HepG2 (cell line): Measurements from ENCODE around the gene CASZ1. TPM values are rescaled to one million over a fixed set of nuclear protein-coding genes. Genes with fewer than 3 reads are reported as not detected.

ENCODE experiments used
- ATAC-seq: fragments of 200-7000 bp; cut with Tn5 transposase; 3 replicates; pipeline ENCODE4 v1.9.1; 2020; ENCODE audit warnings: mild to moderate bottlenecking, moderate library complexity
- BruUV-seq: library from RNA; stranded (reverse); fragments of 400-500 nt; replicated peaks from 2 replicates; lab custom pipeline; 2021; lab: Mats Ljungman, UMichigan
- CTCF ChIA-PET: fragments of 300-600 bp; formaldehyde crosslinking; extraction: SDS; loops from one replicate; lab custom pipeline; 2021; ENCODE audit warnings: low total read pairs, inconsistent platforms, low intra/inter-chr PET ratio; lab: Yijun Ruan, JAX
- POLR2A ChIA-PET: fragments of 350-600 bp; sonication (Branson Sonifier 250); formaldehyde crosslinking; loops from one replicate; lab custom pipeline; 2020; ENCODE audit warnings: antibody characterized with exemption, inconsistent platforms; lab: Yijun Ruan, JAX
- DNase-seq: peaks from one replicate; pipeline ENCODE4 v3.0.0-alpha.2; 2015; ENCODE audit warnings: low spot score
- FAIRE-seq: peaks from 3 replicates; lab custom pipeline; 2011; peaks lifted over from hg19 to GRCh38; lab: Jason Lieb, UNC
- H2AFZ ChIP-seq: one replicate; pipeline ENCODE4 v1.6.1; 2011; ENCODE audit warnings: low read length, inconsistent platforms
- H3K27ac ChIP-seq: fragments of 300-600 bp; 3 replicates; pipeline ENCODE4 v1.8.0; 2011; ENCODE audit warnings: mixed run types, mild to moderate bottlenecking, mixed read lengths, low read length, inconsistent platforms; ENCODE audit not compliant: insufficient read depth; ENCODE audit errors: extremely low read length
- H3K27me3 ChIP-seq, 2 experiments: fragments of 200-600 bp in 1 of 2; 2 replicates in 1 of 2; 3 replicates in 1 of 2; pipeline versions ENCODE4 v1.6.0 to v1.8.0; 2011; ENCODE audit warnings: low read length in 2 of 2, mild to moderate bottlenecking in 2 of 2, moderate library complexity in 2 of 2, inconsistent platforms in 1 of 2; ENCODE audit not compliant: insufficient read depth in 2 of 2, control insufficient read depth in 1 of 2
- H3K36me3 ChIP-seq, 2 experiments: fragments of 200-600 bp in 1 of 2; replicated peaks in 1 of 2; 2 replicates in 1 of 2; 3 replicates in 1 of 2; pipeline versions ENCODE4 v1.5.1 to v1.8.0; 2011; ENCODE audit warnings: low read length in 2 of 2, inconsistent platforms in 1 of 2; ENCODE audit not compliant: insufficient read depth in 2 of 2, control insufficient read depth in 1 of 2
- H3K4me1 ChIP-seq: 2 replicates; pipeline ENCODE4 v1.5.1; 2012; ENCODE audit warnings: low read length, inconsistent platforms; ENCODE audit not compliant: insufficient read depth
- H3K4me2 ChIP-seq: 2 replicates; pipeline ENCODE4 v1.6.0; 2011; ENCODE audit warnings: low read depth, low read length, inconsistent platforms
- H3K4me3 ChIP-seq, 3 experiments: fragments of 200-600 bp in 1 of 3; sonication (generic), shearing (Covaris generic) in 1 of 3; replicated peaks in 1 of 3; 2 replicates each; pipeline ENCODE4 v1.5.1; 2011 to 2016; ENCODE audit warnings: low read length in 3 of 3, inconsistent platforms in 2 of 3, low read depth in 2 of 3, mild to moderate bottlenecking in 2 of 3, control low read depth in 1 of 3, mixed read lengths in 1 of 3; ENCODE audit not compliant: insufficient read depth in 1 of 3
- H3K79me2 ChIP-seq: one replicate; pipeline ENCODE4 v1.6.1; 2011; ENCODE audit warnings: low read length, inconsistent platforms; ENCODE audit not compliant: insufficient read depth
- H3K9ac ChIP-seq: 2 replicates; pipeline ENCODE4 v1.6.0; 2011; ENCODE audit warnings: mild to moderate bottlenecking, low read depth, low read length, inconsistent platforms; ENCODE audit not compliant: insufficient read depth
- H3K9me3 ChIP-seq: 2 replicates; pipeline ENCODE4 v1.5.1; 2012; ENCODE audit warnings: mild to moderate bottlenecking, low read length
- H4K20me1 ChIP-seq: 2 replicates; pipeline ENCODE4 v1.6.0; 2011; ENCODE audit warnings: inconsistent platforms, mild to moderate bottlenecking, low read length, moderate library complexity; ENCODE audit not compliant: insufficient read depth
- AGO2 ChIP-seq: fragments of 200-400 bp; formaldehyde crosslinking; optimal IDR thresholded peaks from 2 replicates; pipeline ENCODE3; 2017; ENCODE audit warnings: mild to moderate bottlenecking, low read depth, low read length, moderate library complexity
- CCDC6 ChIP-seq: sonication (generic); formaldehyde crosslinking; IDR thresholded peaks from 2 replicates; pipeline ENCODE4 v1.8.1; 2022; ENCODE audit warnings: mild to moderate bottlenecking, missing genetic modification reagents, moderate library complexity
- CHD4 ChIP-seq: fragments of 200-600 bp; sonication (generic); IDR thresholded peaks from 2 replicates; pipeline ENCODE4 v1.7.0; 2017; ENCODE audit warnings: mild to moderate bottlenecking, low read length, borderline replicate concordance
- CSRNP1 ChIP-seq: sonication (generic); formaldehyde crosslinking; IDR thresholded peaks from 2 replicates; pipeline ENCODE4 v1.8.1; 2023; ENCODE audit warnings: mild to moderate bottlenecking, missing genetic modification reagents
- LCORL ChIP-seq, 2 experiments: fragments of 450-650 bp in 1 of 2; sonication (generic) in 1 of 2; formaldehyde crosslinking in 1 of 2; IDR thresholded peaks; 2 replicates each; pipeline versions ENCODE4 v1.5.0 to v1.6.1; 2017 to 2020; ENCODE audit warnings: antibody characterized with exemption in 1 of 2, missing genetic modification reagents in 1 of 2
- MEF2D ChIP-seq: sonication (generic); formaldehyde crosslinking; IDR thresholded peaks from 2 replicates; pipeline ENCODE4 v1.5.1; 2020; ENCODE audit warnings: mild to moderate bottlenecking, missing genetic modification reagents
- MYNN ChIP-seq: sonication (generic); formaldehyde crosslinking; IDR thresholded peaks from 2 replicates; pipeline ENCODE4 v1.4.0; 2020; ENCODE audit warnings: mild to moderate bottlenecking, low read depth, missing genetic modification reagents
- PHB2 ChIP-seq: fragments of 450-650 bp; IDR thresholded peaks from 2 replicates; pipeline ENCODE4 v1.6.1; 2018; ENCODE audit not compliant: partially characterized antibody
- RAD21 ChIP-seq: fragments of 450-650 bp; formaldehyde crosslinking; IDR thresholded peaks from 2 replicates; pipeline ENCODE4 v1.5.0; 2020; ENCODE audit warnings: mild to moderate bottlenecking
- RARG ChIP-seq: sonication (generic); formaldehyde crosslinking; IDR thresholded peaks from 2 replicates; pipeline ENCODE4 v1.4.0; 2020; ENCODE audit warnings: low read depth, mild to moderate bottlenecking, missing genetic modification reagents
- RNF2 ChIP-seq: fragments of 450-650 bp; conservative IDR thresholded peaks from 2 replicates; pipeline ENCODE4 v1.6.1; 2016; ENCODE audit warnings: low read depth
- SP2 ChIP-seq: sonication (generic); formaldehyde crosslinking; IDR thresholded peaks from 2 replicates; pipeline ENCODE4 v1.5.1; 2020; ENCODE audit warnings: mild to moderate bottlenecking, missing genetic modification reagents
- TAF15 ChIP-seq: fragments of 200-400 bp; formaldehyde crosslinking; IDR thresholded peaks from one replicate; pipeline ENCODE4 v1.6.1; 2018; ENCODE audit warnings: mild to moderate bottlenecking, low read depth, low read length; ENCODE audit not compliant: poor library complexity, severe bottlenecking
- THYN1 ChIP-seq: sonication (generic); formaldehyde crosslinking; IDR thresholded peaks from 2 replicates; pipeline ENCODE4 v1.8.1; 2023; ENCODE audit warnings: low read depth, mild to moderate bottlenecking, moderate library complexity, missing genetic modification reagents, borderline replicate concordance
- ZBTB8A ChIP-seq: sonication (generic); formaldehyde crosslinking; IDR thresholded peaks from 2 replicates; pipeline ENCODE4 v1.4.0; 2020; ENCODE audit warnings: mild to moderate bottlenecking, low read depth, missing genetic modification reagents, borderline replicate concordance
- ZNF570 ChIP-seq: sonication (generic); formaldehyde crosslinking; IDR thresholded peaks from 2 replicates; pipeline ENCODE4 v1.4.0; 2020; ENCODE audit warnings: mild to moderate bottlenecking, missing genetic modification reagents, borderline replicate concordance
- ZNF777 ChIP-seq: sonication (generic); formaldehyde crosslinking; IDR thresholded peaks from 2 replicates; pipeline ENCODE4 v1.4.0; 2020; ENCODE audit warnings: missing genetic modification reagents
- WGBS: methylation state at CpG from one replicate; pipeline ENCODE4 v1.1.6; 2017; ENCODE audit warnings: low lambda C conversion rate; 5-methylcytosine and 5-hydroxymethylcytosine counted together
- in situ Hi-C: cut with HindIII; loops from 2 replicates; pipeline ENCODE4 v1.10.0; 2017; ENCODE audit warnings: low pct_unique_long_range_greater_than_20kb; ENCODE audit not compliant: extremely low pct_ligation_motif_present
- intact Hi-C: fragments of 100-400 bp; cut with micrococcal nuclease; formaldehyde crosslinking; loops from one replicate; pipeline ENCODE4 v1.10.0; 2022; ENCODE audit not compliant: unreplicated experiment
- polyA plus RNA-seq, 8 experiments: library from polyadenylated mRNA; depleted of rRNA in 3 of 8; stranded (reverse) in 7 of 8; unstranded in 1 of 8; fragments of >200 nt; fragmentation: Illumina TruSeq in 4 of 8; extraction: Trizol in 4 of 8; gene quantifications; 2 replicates each; pipeline versions ENCODE4 v1.2.1 to v1.2.3, GENCODE V29; 2011 to 2016; ENCODE audit warnings: low read depth in 4 of 8, missing spikeins in 1 of 8, mixed read lengths in 1 of 8; ENCODE audit not compliant: insufficient read depth in 1 of 8
- total RNA-seq, 5 experiments: library from RNA; depleted of rRNA; stranded (reverse); fragments of >200 nt; fragmentation: Illumina TruSeq; extraction: Trizol; gene quantifications; 2 replicates each; pipeline ENCODE4 v1.2.3, GENCODE V29; 2016; ENCODE audit warnings: low read depth in 1 of 5
- TF ChIP-seq, protein P1 (sequence below): IDR thresholded peaks from 2 replicates; pipeline ENCODE4 v1.6.1; 2016; ENCODE audit warnings: missing biosample characterization, missing genetic modification reagents, low read depth
- TF ChIP-seq, protein P2 (sequence below): sonication (generic); formaldehyde crosslinking; IDR thresholded peaks from 2 replicates; pipeline ENCODE4 v1.8.0; 2022; ENCODE audit warnings: missing genetic modification reagents, mild to moderate bottlenecking, inconsistent platforms, borderline replicate concordance

Gene CASZ1
- total and polyA plus RNA-seq, 2 of the 13 experiments (the other 11 are each of a cell fraction or from before 2014, with no cell fraction given): 1.9 to 3.7 TPM

GRCh38 chr1:10673109-10673711, 123.2 kb downstream of the CASZ1 start (continued):
- TF ChIP-seq ZBTB8A (CRISPR knock-in tag) (no peak), MYNN (CRISPR knock-in tag) (no peak)
- TF ChIP-seq, protein P1, sequence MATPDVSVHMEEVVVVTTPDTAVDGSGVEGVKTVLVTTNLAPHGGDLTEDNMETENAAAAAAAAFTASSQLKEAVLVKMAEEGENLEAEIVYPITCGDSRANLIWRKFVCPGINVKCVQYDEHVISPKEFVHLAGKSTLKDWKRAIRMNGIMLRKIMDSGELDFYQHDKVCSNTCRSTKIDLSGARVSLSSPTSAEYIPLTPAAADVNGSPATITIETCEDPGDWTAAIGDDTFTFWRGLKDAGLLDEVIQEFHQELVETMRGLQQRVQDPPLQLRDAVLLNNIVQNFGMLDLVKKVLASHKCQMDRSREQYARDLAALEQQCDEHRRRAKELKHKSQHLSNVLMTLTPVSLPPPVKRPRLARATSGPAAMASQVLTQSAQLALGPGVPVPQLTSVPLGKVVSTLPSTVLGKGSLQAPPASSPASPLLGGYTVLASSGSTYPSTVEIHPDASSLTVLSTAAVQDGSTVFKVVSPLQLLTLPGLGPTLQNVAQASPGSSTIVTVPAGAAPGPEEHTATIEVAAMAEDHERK (CRISPR knock-in tag): no peak

DNA sequence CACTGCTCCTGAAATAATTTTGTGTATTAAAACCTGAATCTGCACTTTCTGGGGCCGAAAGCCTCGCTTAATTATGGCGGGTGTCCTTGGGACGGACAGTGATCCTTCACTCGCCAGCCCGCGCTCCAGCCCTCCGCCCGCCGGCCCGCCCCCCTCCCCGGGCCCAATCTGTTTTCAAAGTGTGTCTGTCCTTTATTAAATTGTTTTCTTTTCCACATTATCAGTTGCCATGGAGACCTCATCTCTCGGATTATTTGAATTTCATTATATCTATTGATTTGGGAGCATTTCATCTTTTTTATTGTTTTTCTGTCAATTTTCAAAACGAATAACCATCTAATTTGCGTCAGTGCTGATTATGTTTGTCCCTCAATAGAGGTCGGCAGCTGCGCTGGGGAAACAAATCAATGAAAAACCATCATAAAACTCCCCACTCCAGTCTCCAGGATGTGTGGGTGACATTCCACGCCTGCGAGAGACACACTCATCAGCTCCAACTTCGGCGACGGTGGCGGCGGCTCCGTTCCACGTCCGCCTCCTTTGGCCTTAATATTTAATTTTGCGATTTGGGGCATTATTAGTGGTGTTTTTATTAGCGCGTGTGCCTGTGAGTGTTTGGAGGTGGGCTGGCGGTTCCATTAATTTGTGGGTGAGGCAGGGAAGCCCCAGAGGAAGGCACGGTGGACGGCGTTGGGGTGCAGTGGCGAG, 123.9 kb downstream of the CASZ1 start:
- intact Hi-C loops: no loop called here
- POLR2A ChIA-PET: no interaction called here
- TF ChIP-seq ZNF570 (CRISPR knock-in tag): no peak
- TF ChIP-seq, protein P2, sequence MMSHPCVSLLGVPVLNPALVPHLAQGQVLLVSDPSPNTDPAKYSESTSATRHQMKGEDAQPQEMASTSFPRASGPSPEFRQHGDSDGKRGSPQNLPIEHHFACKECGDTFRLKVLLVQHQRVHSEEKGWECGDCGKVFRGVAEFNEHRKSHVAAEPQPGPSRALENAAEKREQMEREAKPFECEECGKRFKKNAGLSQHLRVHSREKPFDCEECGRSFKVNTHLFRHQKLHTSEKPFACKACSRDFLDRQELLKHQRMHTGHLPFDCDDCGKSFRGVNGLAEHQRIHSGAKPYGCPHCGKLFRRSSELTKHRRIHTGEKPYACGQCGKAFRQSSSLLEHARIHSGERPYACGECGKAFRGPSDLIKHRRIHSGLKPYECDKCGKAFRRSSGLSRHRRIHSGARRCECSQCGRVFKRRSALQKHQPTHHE (CRISPR knock-in tag): no peak
- TF ChIP-seq SP2: no peak
- no peak for TF ChIP-seq LCORL (IDR thresholded peaks at IDR 0.05)
- TF ChIP-seq LCORL (CRISPR knock-in tag; IDR thresholded peaks at IDR 0.05): no peak
- no peak for TF ChIP-seq CCDC6 (CRISPR knock-in tag)
- TF ChIP-seq THYN1: no peak
- no peak for TF ChIP-seq ZNF777 (CRISPR knock-in tag)
- no peak for TF ChIP-seq RNF2
- no peak for TF ChIP-seq CHD4
- no peak for TF ChIP-seq MEF2D
- no peak for TF ChIP-seq RARG (CRISPR knock-in tag)
- no peak for TF ChIP-seq AGO2
- no peak for TF ChIP-seq RAD21
- no peak for TF ChIP-seq TAF15
- no peak for TF ChIP-seq CSRNP1 (CRISPR knock-in tag)
- TF ChIP-seq PHB2: no peak

More for the DNA sequence above, 123.9 kb downstream of the CASZ1 start:
- WGBS: 91% methylated on average over 35 of the region's 35 CpGs
- Histone ChIP-seq H3K4me2 (no peak overlapping the region), H3K36me3 (no peaks in the 10 kb centered on the region), H3K27me3 (no peaks in the 10 kb centered on the region), H3K9me3 (no peaks in the 10 kb centered on the region), H3K27ac (no peak overlapping the region), H2AFZ (no peak overlapping the region), H4K20me1 (no peaks in the 10 kb centered on the region), H3K79me2 (no peaks in the 10 kb centered on the region), H3K4me1 (peaks cover 33% of the 10 kb centered on the region), H3K4me3 (no peak overlapping the region), H3K9ac (no peak overlapping the region)
- FAIRE-seq (no peak), ATAC-seq (no peak), DNase-seq (no peak)
- CTCF ChIA-PET: no interaction called here
- in situ Hi-C loops: no loop called here
- BruUV-seq: no TSS peak
